Keratinocyte (primary cell): Measurements from ENCODE around the gene STK33. TPM values are rescaled to one million over a fixed set of nuclear protein-coding genes. Genes with fewer than 3 reads are reported as not detected.
A peak's percentile ranks its signal among the peaks of the same experiment; 100 is the strongest.

Experiments
- DNase-seq: peaks from one replicate; pipeline ENCODE4 v3.0.0-alpha.2; 2011; ENCODE audit warnings: low read depth, missing footprints, low spot score
- FAIRE-seq: peaks from 2 replicates; lab custom pipeline; 2011; peaks lifted over from hg19 to GRCh38; lab: Jason Lieb, UNC
- H2AFZ ChIP-seq: 2 replicates; pipeline ENCODE4 v1.6.0; 2012; ENCODE audit warnings: low read length, control low read depth, inconsistent platforms; ENCODE audit not compliant: control insufficient read depth
- H3K27ac ChIP-seq: 2 replicates; pipeline ENCODE4 v1.5.1; 2011; ENCODE audit warnings: low read length; ENCODE audit not compliant: control insufficient read depth, insufficient read depth
- H3K27me3 ChIP-seq: 3 replicates; pipeline ENCODE4 v1.6.0; 2011; ENCODE audit warnings: low read length; ENCODE audit not compliant: control insufficient read depth, insufficient read depth; ENCODE audit errors: extremely low read depth
- H3K36me3 ChIP-seq, 2 experiments: 2 replicates in 1 of 2; 3 replicates in 1 of 2; pipeline ENCODE4 v1.5.1; 2011; ENCODE audit warnings: low read length in 2 of 2, mild to moderate bottlenecking in 1 of 2; ENCODE audit not compliant: control insufficient read depth in 2 of 2, insufficient read depth in 2 of 2; ENCODE audit errors: extremely low read depth in 1 of 2
- H3K4me1 ChIP-seq: 3 replicates; pipeline ENCODE4 v1.5.1; 2011; ENCODE audit warnings: low read length; ENCODE audit not compliant: control insufficient read depth, insufficient read depth; ENCODE audit errors: extremely low read depth
- H3K4me2 ChIP-seq: 3 replicates; pipeline ENCODE4 v1.6.0; 2011; ENCODE audit warnings: low read depth, low read length; ENCODE audit not compliant: control insufficient read depth, insufficient read depth; ENCODE audit errors: extremely low read depth
- H3K4me3 ChIP-seq, 3 experiments: fragments of 200-600 bp in 1 of 3; sonication (generic) in 1 of 3; 2 replicates in 2 of 3; 3 replicates in 1 of 3; pipeline ENCODE4 v1.5.1; 2011 to 2016; ENCODE audit warnings: low read length in 3 of 3, mild to moderate bottlenecking in 3 of 3, control low read depth in 2 of 3, inconsistent platforms in 1 of 3, low read depth in 1 of 3, mixed read lengths in 1 of 3, mixed run types in 1 of 3, moderate library complexity in 1 of 3; ENCODE audit not compliant: control insufficient read depth in 2 of 3, insufficient read depth in 2 of 3; ENCODE audit errors: extremely low read depth in 1 of 3
- H3K79me2 ChIP-seq: 2 replicates; pipeline ENCODE4 v1.6.0; 2012; ENCODE audit warnings: low read length; ENCODE audit not compliant: control insufficient read depth, insufficient read depth
- H3K9ac ChIP-seq: 3 replicates; pipeline ENCODE4 v1.6.0; 2011; ENCODE audit warnings: low read length; ENCODE audit not compliant: control insufficient read depth, insufficient read depth; ENCODE audit errors: extremely low read depth
- H3K9me1 ChIP-seq: 3 replicates; pipeline ENCODE4 v1.6.0; 2011; ENCODE audit warnings: low read length; ENCODE audit not compliant: control insufficient read depth, insufficient read depth; ENCODE audit errors: extremely low read depth
- H3K9me3 ChIP-seq: 2 replicates; pipeline ENCODE4 v1.5.1; 2012; ENCODE audit warnings: low read depth, low read length; ENCODE audit not compliant: control insufficient read depth
- H4K20me1 ChIP-seq: 3 replicates; pipeline ENCODE4 v1.6.0; 2011; ENCODE audit warnings: low read length; ENCODE audit not compliant: control insufficient read depth, insufficient read depth; ENCODE audit errors: extremely low read depth
- CTCF ChIP-seq, 3 experiments: IDR thresholded peaks in 1 of 3; conservative IDR thresholded peaks in 1 of 3; optimal IDR thresholded peaks in 1 of 3; 2 replicates in 2 of 3; 3 replicates in 1 of 3; pipeline versions ENCODE3 to v1.5.1; 2011; ENCODE audit warnings: low read length in 3 of 3, mild to moderate bottlenecking in 3 of 3, moderate library complexity in 2 of 3, control low read depth in 1 of 3, inconsistent platforms in 1 of 3; ENCODE audit not compliant: insufficient read depth in 2 of 3; ENCODE audit errors: extremely low read depth in 1 of 3
- EZH2 ChIP-seq: IDR thresholded peaks from one replicate; pipeline ENCODE4 v1.6.1; 2012; ENCODE audit warnings: inconsistent platforms, mild to moderate bottlenecking, low read length, moderate library complexity
- dilution Hi-C: fragments of 300-500 bp; cut with MboI; formaldehyde crosslinking; loops from one replicate; pipeline ENCODE4 v1.7.0; 2020; ENCODE audit warnings: low sequenced_read_pairs; ENCODE audit not compliant: extremely low pct_ligation_motif_present
- polyA plus RNA-seq, 5 experiments: library from polyadenylated mRNA; depleted of rRNA in 3 of 5; stranded (reverse) in 3 of 5; stranded (forward) in 1 of 5; unstranded in 1 of 5; fragments of >200 nt; gene quantifications; 1 replicate in 1 of 5; 2 replicates in 3 of 5; 3 replicates in 1 of 5; pipeline versions ENCODE4 v1.2.1 to v1.2.3, GENCODE V29; 2011 to 2012; ENCODE audit warnings: missing spikeins in 2 of 5, low read depth in 1 of 5, low replicate concordance in 1 of 5

STK33 gene
- polyA plus RNA-seq, 1 donor (not counting 4 experiments of a cell fraction or from before 2014, with no cell fraction given) = 0.05 TPM

GRCh38 chr11:8605971-8606563 is 12.0 kb upstream of the STK33 start:
- no peak overlapping the region for H3K4me3 ChIP-seq
- H2AFZ ChIP-seq = no peak overlapping the region
- H3K79me2 ChIP-seq = no peaks in the 10 kb centered on the region
- dilution Hi-C loops = no loop called here
- no peaks in the 10 kb centered on the region for H4K20me1 ChIP-seq
- DNase-seq (no peak), FAIRE-seq (no peak)
- H3K4me2 ChIP-seq = no peak overlapping the region
- no peaks in the 10 kb centered on the region for H3K9me1 ChIP-seq
- H3K27ac ChIP-seq = no peak overlapping the region
- H3K9ac ChIP-seq = no peak overlapping the region
- H3K9me3 ChIP-seq = no peaks in the 10 kb centered on the region
- TF ChIP-seq CTCF (optimal IDR thresholded peaks at IDR 0.05 in 1 of 3, IDR thresholded peaks at IDR 0.05 in 1 of 3, conservative IDR thresholded peaks at IDR 0.05 in 1 of 3; ENCODE audit: extremely low read depth in 1 of 3, insufficient read depth in 2 of 3, low read length in 3 of 3) = no peak
- H3K36me3 ChIP-seq = no peaks in the 10 kb centered on the region
- H3K27me3 ChIP-seq = no peaks in the 10 kb centered on the region
- peaks cover 17% of the 10 kb centered on the region for H3K4me1 ChIP-seq

GRCh38 chr11:8604078-8604723 is 10.2 kb upstream of the STK33 start:
- DNase-seq (peak; percentile 100), FAIRE-seq (peak; percentile 99)
- H3K9me1 ChIP-seq = no peaks in the 10 kb centered on the region
- peak overlapping the region; percentile 84 for H3K27ac ChIP-seq
- TF ChIP-seq CTCF (optimal IDR thresholded peaks at IDR 0.05 in 1 of 3, IDR thresholded peaks at IDR 0.05 in 1 of 3, conservative IDR thresholded peaks at IDR 0.05 in 1 of 3; ENCODE audit: extremely low read depth in 1 of 3, insufficient read depth in 2 of 3, low read length in 3 of 3) (peak; percentile 70 to 94 (median 77)), EZH2 (no peak)
- H3K9me3 ChIP-seq = no peaks in the 10 kb centered on the region
- H4K20me1 ChIP-seq = no peaks in the 10 kb centered on the region
- H3K36me3 ChIP-seq = no peaks in the 10 kb centered on the region
- peak overlapping the region; percentile 73 for H3K4me2 ChIP-seq
- H2AFZ ChIP-seq = peak overlapping the region; percentile 74
- dilution Hi-C loops = no loop called here
- H3K27me3 ChIP-seq = no peaks in the 10 kb centered on the region
- peak overlapping the region in 2 of 3 experiments; percentile 3 to 30 for H3K4me3 ChIP-seq
- H3K9ac ChIP-seq = peak overlapping the region; percentile 53
- H3K4me1 ChIP-seq = peaks cover 17% of the 10 kb centered on the region
- H3K79me2 ChIP-seq = no peaks in the 10 kb centered on the region
